ENCODE data around the gene FAM107B.

GRCh38 chr10:14621037-14621436 is 153.7 kb downstream of the FAM107B start:
- no peak for TF ChIP-seq CTCF (IDR thresholded peaks at IDR 0.05; ENCODE audit: poor library complexity)
- no peak for TF ChIP-seq EZH2 (IDR thresholded peaks at IDR 0.05; ENCODE audit: borderline replicate concordance)
- no peak for TF ChIP-seq EZH2phosphoT487 (IDR thresholded peaks at IDR 0.05; ENCODE audit: low read depth, severe bottlenecking, unreplicated experiment)

Measured in hepatocyte (in vitro differentiated cells).